NB4 (cell line): ENCODE data around the gene KIF6.

Experiments used
- CTCF ChIP-seq: IDR thresholded peaks from one replicate; pipeline ENCODE4 v1.5.1; 2012; ENCODE audit warnings: low read depth, low read length
- POLR2A ChIP-seq: IDR thresholded peaks from 2 replicates; pipeline ENCODE4 v1.6.1; 2011; ENCODE audit warnings: mild to moderate bottlenecking; ENCODE audit not compliant: insufficient read length; ENCODE audit errors: extremely low read depth

- TF ChIP-seq CTCF, result no peak
- no peak for TF ChIP-seq POLR2A
These were observed 378.0 kb downstream of the KIF6 start for GRCh38 chr6:39347206-39347605.
